Measurements from ENCODE around the gene PRKN.

DNA sequence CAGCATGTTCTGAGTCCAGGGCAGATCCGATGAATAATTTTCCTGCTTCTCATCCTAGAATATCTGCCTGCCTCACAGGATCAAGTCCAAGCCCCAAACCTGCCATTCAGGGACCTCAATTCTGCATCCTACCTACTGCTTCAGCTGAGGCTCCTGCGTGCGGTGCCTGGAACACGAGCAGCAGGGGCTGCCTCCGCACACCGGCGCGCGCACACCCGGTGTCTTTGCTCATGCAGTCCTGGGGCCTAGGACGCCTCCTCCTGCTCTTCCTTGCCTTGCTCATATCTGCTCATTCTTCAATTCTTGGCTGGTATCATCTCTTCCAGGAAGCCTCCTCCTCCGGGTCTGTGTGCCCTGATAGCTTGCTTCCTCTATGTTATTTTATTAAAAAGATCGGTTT is 1372.6 kb downstream of the PRKN start:
- TF ChIP-seq, protein P1, sequence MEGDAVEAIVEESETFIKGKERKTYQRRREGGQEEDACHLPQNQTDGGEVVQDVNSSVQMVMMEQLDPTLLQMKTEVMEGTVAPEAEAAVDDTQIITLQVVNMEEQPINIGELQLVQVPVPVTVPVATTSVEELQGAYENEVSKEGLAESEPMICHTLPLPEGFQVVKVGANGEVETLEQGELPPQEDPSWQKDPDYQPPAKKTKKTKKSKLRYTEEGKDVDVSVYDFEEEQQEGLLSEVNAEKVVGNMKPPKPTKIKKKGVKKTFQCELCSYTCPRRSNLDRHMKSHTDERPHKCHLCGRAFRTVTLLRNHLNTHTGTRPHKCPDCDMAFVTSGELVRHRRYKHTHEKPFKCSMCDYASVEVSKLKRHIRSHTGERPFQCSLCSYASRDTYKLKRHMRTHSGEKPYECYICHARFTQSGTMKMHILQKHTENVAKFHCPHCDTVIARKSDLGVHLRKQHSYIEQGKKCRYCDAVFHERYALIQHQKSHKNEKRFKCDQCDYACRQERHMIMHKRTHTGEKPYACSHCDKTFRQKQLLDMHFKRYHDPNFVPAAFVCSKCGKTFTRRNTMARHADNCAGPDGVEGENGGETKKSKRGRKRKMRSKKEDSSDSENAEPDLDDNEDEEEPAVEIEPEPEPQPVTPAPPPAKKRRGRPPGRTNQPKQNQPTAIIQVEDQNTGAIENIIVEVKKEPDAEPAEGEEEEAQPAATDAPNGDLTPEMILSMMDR (IDR thresholded peaks at IDR 0.05) = no peak
- TF ChIP-seq POLR2A (IDR thresholded peaks at IDR 0.05) (no peak), POLR2AphosphoS5 (IDR thresholded peaks at IDR 0.05) (no peak)
